22Rv1 (cell line): ENCODE measurements around the gene GINS2.
A peak's percentile ranks its signal among the peaks of the same experiment; 100 is the strongest.

Source experiments
- H3K27ac ChIP-seq: fragments of 450-650 bp; 2 replicates; pipeline ENCODE4 v1.5.1; 2017
- ZFX ChIP-seq: fragments of 450-650 bp; IDR thresholded peaks from 2 replicates; pipeline ENCODE4 v1.6.1; 2017; ENCODE audit warnings: antibody characterized with exemption, borderline replicate concordance
- TF ChIP-seq, protein P1 (sequence below): fragments of 450-650 bp; IDR thresholded peaks from 2 replicates; pipeline ENCODE4 v1.5.1; 2017; ENCODE audit warnings: mild to moderate bottlenecking

The GINS2 gene

DNA sequence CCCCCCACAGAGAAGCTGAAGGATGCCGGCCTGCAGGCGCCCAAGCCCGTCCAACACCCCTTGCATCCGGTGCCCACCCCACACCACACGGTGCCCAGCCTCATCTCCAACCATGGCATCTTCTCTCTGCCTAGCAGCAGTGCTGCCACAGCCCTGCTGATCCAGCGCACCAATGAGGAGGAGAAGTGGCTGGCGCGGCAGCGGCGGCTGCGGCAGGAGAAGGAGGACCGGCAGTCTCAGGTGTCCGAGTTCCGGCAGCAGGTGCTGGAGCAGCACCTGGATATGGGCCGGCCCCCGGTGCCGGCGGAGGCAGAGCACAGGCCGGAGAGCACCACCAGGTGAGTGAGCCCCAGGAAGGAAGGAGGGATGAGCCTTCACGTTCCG lies 31.5 kb downstream of the GINS2 start:
- TF ChIP-seq ZFX: no peak
- TF ChIP-seq, protein P1, sequence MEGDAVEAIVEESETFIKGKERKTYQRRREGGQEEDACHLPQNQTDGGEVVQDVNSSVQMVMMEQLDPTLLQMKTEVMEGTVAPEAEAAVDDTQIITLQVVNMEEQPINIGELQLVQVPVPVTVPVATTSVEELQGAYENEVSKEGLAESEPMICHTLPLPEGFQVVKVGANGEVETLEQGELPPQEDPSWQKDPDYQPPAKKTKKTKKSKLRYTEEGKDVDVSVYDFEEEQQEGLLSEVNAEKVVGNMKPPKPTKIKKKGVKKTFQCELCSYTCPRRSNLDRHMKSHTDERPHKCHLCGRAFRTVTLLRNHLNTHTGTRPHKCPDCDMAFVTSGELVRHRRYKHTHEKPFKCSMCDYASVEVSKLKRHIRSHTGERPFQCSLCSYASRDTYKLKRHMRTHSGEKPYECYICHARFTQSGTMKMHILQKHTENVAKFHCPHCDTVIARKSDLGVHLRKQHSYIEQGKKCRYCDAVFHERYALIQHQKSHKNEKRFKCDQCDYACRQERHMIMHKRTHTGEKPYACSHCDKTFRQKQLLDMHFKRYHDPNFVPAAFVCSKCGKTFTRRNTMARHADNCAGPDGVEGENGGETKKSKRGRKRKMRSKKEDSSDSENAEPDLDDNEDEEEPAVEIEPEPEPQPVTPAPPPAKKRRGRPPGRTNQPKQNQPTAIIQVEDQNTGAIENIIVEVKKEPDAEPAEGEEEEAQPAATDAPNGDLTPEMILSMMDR: no peak
- no peak overlapping the region for H3K27ac ChIP-seq

DNA sequence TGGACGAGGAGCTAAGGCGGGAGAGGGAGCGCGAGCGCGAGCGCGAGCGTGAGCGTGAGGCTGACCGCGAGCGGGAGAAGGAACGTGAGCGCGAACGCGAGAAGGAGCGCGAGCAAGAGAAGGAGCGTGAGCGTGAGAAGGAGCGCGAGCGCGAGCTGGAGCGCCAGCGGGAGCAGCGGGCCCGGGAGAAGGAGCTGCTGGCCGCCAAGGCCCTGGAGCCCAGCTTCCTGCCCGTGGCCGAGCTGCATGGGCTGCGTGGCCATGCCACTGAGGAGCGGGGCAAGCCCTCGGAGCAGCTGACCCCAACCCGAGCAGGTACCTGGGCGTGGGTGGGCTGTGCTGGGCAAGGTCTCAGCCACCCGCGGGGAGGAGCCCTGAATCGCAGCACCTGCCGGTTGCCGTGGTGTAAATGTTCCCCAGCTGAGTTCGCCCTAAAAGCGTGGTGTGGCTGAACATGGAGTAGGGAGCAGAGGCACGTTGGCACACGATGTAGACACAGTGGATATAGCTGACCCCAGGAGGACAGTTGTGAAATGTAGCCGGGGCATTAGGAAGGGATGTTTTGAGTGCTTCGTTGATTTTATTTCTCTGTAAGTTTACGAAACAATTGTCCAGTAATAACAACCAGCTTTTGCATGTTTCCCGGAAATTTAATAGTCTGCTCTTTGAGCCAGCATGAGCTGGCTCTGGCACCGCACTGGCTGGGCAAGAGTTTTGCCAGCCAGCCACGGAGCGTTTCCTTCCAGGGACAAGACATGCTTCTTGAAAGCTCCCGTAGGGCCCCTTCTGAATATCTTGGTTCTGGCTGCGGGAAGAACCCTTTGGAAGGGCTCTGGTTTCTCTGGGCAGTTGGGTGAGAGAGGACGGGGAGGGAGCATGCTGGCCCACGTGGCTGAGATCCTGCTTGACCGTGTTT lies 32.1 kb downstream of the GINS2 start:
- H3K27ac ChIP-seq: no peak overlapping the region
- TF ChIP-seq, protein P1: no peak
- TF ChIP-seq ZFX: no peak

DNA sequence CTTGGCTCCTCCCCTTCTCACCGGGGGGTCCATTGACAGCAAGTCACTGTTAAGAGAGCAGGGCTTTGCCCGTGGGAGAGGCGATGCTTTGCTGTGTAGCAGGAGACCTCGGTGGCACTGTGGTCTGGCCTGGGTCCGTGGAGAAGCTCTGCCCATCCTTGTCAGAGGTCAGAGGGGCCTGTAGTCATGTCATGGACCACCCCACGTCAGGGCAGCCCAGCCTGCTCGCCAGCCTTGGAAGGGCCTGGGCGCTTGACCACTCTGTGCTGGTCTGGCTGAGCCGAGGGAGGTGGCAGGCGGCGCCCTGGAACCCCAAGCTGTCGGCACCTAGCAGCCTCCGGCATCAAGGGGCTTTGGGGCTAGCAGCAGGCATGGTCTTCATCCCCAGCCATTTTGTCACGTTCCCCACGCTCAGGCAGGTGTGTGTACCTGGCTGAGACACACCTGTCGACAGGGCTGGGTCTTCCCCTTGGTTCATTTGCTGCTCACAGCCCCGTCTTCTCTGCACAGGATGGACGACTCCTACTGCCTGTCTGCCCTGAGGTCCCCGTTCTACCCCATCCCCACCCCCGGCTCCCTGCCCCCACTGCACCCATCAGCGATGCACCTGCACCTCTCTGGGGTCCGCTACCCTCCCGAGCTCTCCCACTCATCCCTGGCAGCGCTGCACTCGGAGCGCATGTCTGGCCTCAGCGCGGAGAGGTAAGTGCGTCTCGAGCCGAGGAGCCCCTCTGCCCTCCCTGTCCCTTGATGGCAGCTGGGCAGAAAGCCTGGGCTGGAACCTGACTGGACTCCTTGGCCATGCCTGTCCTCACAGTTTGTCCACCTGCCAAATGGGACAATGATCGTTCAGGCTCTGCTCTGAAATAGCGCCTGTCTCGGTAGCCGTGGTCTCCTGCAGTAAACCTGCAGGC lies 33.3 kb downstream of the GINS2 start:
- TF ChIP-seq ZFX: no peak
- TF ChIP-seq, protein P1: no peak

DNA sequence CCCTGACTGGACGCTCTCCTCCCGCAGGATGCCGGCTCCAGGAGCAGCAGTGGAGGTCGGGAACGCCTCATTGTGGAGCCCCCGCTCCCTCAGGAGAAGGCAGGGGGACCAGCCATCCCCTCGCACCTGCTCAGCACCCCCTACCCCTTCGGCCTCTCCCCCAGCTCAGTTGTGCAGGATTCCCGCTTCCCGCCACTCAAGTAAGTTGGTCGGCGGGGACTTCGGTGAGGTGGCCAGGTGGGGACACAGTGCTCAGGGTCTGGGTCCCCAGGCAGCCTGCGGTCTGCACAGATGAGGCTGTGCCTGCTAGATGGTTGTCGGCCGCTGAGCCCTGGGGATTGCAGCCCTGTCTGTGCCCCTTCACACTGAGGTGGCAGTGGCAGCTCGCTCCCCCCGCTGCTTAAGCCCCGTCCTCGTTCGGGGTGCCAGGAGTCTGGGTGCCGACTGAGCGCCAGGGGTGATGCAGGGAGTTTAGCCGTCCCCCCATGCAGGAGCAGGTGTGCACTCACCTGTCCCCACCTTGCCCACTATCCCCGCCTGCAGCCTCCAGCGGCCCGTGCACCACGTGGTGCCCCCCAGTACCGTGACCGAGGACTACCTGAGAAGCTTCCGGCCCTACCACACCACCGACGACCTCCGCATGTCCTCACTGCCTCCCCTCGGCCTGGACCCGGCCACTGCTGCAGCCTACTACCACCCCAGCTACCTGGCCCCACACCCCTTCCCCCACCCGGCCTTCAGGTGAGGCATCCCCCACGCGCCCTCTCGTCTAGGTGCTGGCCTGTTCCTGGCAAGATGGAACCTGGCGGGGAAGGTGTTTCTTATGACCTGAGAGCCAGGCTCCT lies 34.3 kb downstream of the GINS2 start:
- H3K27ac ChIP-seq: 0 out of 2 replicates have a peak overlapping the region, but pooled peaks have one; percentile 37
- TF ChIP-seq, protein P1: no peak
- no peak for TF ChIP-seq ZFX

More for the DNA sequence above, 33.3 kb downstream of the GINS2 start:
- no peak overlapping the region for H3K27ac ChIP-seq

DNA sequence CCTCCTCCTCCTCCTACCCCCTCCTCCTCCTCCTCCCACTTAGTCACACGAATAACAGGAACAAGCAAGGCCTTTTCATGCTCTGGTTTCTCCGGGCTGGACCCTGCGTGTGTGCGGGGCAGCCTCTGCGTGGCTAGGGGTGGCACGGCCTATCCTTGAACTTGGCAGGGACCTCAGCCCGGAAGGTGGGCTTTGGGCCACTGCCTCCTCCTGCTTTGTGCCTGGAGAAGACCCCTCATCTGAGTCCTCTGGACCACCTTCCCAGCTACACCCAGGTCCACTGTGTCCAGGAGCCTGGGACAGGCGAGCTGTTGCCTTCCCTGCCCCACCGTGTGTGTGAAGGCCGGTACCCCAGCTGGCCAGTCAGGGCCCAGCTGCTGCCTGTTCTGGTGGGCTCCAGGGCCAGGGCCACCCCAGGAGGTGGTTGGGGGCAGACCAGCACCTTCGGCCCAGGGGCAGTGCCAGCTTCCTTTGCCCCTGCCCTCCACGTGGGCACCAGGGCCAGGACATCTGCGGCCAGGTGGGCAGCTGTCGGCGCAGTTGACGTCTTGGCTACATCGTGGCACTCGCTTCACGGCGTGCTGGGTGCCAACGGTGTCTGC lies 35.4 kb downstream of the GINS2 start:
- peak overlapping the region; percentile 37; the same call in 1 of the 2 replicates for H3K27ac ChIP-seq
- TF ChIP-seq, protein P1: no peak
- TF ChIP-seq ZFX: no peak

DNA sequence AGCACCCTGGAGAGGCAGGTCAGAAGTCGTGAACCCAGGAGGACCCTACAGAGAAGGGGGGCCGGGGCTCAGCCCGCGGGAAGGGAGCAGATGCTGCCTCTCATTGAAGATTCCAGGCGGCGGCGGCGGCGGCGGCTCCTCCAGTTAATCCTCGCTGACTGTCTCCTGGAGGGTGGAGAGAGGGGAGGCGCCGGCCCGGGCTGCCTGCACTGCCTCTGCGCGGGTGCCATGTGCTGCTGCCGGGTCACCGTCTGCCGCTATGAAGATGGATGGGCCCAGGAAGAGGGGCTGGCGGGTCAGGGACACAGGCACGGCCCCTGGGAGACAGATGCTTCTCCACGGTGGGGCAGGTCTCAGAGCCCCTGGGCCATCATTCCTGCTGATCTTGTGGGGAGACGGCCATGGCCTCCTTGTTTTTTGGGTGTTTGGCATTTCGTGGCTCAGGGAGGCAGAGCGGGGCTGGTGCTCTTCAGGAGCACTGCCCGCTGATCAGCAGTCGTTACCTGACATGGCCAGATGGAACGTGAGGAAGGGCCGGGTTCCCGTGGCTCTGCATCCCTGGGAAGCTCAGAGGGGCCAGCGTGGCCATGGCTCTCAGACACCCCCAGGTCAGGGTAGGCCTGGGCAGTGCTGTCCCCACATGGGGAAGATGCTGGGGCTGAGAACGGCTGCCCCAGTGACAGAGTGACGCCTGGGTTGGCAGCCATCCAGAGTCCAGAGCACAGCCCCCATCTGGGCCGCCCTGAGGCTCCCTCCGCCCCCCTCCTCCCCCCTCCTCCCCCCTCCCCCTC lies 36.1 kb downstream of the GINS2 start:
- H3K27ac ChIP-seq: peak overlapping the region; percentile 33; the same call in 1 of the 2 replicates
- TF ChIP-seq, protein P1: no peak
- TF ChIP-seq ZFX: no peak
